Dermis blood vessel endothelial cell (primary cell): ENCODE data around the gene NFAM1. TPM values are rescaled to one million over a fixed set of nuclear protein-coding genes. Genes with fewer than 3 reads are reported as not detected.

ENCODE experiments used
- DNase-seq: peaks from one replicate; pipeline ENCODE4 v3.0.0; 2010
- total RNA-seq: library from RNA; depleted of rRNA; stranded (reverse); fragments of >200 nt; gene quantifications from 2 replicates; pipeline ENCODE4 v1.2.3, GENCODE V29; 2014

The NFAM1 gene
- total RNA-seq, 1 donor from 2014 or later: not detected

DNA sequence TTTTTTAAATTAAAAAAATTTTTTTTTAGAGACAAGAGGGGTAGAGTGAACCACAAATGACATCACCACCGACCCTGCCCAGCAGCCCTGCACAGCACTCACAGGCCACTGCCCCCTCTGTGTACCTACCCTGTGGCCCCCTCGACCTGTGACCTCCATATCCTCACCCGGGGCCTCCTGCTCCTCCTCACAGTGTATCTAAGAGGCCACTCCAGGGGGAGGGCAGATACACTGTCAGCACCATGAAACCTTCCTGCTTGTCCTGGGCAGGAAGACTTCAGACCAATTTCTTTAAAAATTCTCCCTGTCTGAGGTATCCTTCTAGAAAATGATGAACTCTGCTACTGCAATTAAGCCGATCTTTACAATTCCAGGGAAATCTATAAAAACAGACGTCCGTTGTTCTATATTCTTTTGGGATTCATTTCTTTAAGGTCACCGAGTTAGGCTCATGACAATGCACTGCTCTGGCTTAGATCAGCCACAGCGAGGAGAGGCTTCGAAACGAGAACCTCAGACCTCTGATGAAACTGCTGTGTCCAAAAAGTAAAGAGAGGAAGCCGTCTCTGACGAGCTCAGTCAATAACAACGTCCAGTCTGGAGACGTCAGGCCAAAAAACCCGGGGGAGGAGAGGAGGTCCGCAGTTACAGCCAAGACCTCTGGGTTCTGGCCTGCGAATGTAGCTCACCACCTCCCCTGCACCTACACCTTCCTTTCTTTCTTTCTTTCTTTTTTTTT lies 17.5 kb downstream of the NFAM1 start:
- DNase-seq: no peak

DNA sequence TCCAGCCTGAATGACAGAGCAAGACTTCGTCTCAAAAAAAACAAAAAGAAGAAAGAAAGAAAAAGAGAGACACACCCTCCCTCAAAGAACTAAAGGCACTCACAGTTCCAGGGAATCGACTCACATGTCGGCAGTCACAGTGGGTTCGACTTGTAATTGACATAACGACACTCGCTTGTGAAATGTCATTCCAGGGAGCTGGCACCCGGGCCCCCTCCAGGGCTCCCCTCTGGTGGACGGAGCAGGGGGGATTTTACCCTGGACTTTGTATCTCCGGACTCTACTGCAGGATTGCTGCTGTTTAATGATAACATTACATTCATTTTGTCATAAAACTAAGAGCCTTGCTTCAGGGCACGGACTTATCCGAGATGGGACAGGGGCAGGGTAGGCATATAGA lies 18.2 kb downstream of the NFAM1 start:
- DNase-seq: no peak

DNA sequence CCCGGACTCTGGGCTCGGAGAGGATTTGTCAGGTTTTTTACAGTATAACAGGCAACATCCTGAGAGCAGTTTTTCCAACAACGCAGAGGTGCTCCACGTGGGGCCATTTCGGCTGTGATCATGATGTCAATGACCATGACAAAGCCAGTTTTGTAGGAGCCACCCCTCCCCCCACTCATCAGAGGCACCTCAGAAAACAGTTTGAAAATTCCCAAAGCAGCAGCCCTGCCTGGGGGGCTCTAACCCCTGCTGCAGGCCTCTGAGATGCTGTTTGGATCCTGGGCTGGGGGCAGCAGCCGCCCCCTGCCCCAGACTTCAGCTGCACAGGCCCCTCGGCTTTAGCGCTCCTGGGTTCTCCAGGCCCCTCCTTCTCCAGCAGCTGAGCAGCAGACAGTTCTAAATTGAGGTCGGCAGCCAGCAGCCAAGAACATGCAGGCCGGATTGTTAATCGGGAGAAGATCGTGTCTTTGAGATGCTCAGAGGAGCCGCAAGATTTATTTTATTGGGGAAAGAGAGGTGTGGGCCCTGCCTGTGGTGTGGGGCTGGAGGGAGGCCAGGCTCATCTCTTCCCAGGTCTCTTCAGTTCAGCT lies 19.4 kb downstream of the NFAM1 start:
- DNase-seq: no peak

DNA sequence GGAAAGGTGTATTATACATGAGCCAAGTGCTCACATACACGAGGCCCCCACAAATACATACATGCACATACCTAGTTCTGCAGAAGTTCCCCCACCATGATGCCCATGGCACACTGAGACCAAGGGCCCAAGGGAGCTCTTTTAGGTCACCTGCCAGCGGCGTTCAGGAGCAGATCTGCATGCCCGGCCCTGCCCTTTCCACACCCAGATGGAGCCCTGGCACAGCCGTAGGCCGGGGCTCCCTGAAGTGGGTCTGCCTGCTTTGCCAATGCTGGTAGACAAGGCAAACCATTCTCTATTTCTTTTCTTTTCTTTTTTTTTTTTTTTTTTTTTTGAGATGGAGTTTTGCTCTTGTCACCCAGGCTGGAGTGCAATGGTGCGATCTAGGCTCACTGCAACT lies 21.5 kb downstream of the NFAM1 start:
- DNase-seq: no peak

DNA sequence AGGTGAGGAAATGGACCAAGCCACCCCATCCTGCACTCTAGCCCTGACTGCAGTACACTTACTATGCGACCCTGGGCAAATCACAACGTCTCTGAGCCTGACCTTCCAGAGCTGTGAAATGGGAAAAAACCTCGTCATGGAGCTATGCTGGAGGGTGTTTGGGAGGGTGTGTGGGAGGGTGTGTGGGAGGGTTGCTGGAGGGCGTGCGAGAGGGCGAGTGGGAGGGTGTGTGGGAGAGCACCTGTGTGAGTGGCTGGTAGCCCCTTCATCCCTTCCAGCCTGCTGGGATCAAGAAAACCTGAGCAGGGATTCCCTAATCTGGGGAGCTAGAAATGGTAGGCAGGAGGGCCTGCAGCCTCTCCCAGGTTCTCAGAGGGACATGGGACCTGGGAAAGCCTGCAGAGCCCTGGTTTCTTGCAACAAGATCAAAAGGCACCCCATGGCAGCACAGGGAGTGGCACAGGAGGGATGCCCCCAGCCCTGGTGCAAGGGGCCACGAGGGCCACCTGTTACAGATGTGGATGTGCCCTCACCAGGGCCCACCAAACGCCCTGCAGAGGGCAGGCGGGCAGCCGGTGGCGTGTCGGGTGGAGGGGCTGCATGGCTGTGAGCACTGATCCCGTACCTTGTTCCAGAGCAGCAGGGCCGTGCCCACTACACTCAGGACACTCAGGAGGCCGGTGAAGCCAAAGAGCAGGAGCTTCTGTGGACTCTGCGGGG lies 23.2 kb downstream of the NFAM1 start:
- no peak for DNase-seq

DNA sequence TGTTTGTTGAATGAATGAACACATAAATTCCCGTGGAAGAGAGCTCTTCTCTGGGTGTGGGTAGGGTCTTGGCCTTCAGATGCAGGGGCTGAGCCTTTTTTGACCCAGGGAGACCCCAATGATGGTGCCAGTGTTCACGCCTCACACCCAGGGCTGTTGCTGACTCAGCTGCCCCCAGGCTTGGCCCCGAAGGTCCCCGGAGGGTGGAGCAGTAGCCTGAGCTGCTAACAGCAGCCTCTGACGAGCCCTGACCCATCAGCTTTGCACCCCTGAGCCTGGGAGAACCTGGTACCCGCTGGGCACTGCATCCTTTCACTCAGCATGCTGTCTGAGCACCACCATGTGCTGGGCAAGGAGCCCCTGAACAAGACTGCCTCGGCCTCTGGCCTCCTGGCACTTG lies 23.9 kb downstream of the NFAM1 start:
- DNase-seq: no peak

DNA sequence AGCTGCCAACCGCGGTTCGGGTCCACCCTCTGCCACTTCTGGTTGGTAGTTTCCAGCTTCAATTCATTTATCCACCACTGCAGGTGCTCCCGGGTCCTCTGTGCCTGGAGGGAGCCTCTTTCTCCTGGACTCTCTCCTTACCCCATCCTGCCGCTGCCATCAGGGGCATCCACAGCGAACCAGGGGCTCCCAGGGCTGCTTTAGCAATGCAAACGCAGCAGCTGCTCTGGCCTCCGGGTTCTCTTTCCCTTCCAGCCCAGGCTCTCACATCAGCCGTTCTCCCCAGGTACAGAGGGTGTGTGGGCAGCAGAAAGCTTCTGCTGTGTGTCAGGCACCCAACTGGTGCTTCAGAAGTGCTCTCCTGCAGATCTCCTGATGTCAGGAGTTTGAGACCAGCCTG lies 27.9 kb downstream of the NFAM1 start:
- no peak for DNase-seq

DNA sequence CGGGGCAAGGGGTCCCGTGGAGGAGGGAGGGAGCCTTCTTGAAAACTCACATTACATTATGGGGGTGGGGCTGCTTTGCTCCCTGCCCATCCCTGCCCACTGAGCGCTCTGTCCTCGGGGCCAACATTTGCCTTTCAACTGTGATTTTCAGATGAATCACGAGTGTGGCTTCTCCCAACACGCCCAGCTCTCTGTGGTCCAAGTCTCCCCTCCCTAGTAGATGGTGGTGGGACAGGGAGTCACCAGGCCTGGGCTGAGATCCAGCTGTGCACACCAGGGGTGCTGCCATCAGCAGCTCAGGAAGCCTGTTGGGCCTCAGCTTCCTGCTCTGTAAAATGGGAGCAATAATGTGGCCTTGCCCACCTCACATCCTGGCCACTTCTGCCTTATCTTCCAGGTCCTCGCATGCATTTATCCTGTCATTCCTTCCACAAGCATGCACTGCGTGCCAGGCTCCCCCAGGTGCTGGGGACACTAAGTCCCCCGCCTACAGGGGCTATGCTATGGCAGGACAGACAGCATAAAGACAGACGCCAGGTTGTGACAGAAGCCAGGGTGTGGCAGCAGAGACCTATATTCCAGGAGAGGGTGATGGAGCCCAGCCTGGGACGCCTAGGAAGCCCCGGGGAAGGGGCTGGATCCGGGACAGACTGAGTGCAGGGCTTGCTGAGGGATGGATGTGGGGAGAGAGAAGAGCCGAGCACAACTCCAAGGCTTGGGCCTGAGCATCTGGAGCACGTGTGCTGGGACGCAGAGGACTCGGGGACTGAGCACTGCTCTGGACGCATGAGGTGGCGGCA lies 30.5 kb downstream of the NFAM1 start:
- no peak for DNase-seq

DNA sequence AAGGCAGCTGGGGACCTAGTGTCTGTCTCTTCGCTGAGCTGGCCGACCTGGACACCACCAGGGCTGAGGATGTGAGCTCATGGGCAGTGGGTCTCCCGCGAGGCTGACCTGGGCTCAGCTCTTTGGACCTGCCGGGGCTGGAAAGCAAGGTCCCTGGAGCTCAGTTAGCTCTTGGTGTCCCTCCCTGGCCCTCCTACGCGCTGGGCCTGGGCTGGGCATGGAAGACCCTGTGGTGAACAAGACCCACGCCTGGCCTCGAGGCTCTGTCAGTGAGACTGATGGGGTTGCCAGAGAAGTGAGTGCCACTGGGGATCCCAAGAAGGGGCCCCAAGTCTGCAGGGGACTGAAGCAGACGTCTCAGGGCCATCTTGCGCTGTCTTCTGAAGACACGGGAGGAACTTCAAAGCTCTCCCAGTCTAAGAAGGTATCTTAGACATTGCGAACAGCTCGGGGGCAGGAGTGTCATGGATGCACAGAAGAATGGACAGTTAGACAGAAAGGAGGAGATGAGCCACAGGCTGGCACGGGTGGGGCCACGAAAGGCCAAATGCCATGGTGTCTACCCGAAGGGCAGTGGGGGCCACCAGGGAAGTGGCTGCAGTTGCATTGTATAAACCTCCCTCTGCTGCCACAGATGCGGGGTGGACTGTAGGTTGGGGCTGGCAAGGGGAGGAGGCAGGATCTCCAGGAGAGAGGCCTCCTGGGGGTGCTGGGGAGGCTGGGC lies 31.2 kb downstream of the NFAM1 start:
- no peak for DNase-seq

DNA sequence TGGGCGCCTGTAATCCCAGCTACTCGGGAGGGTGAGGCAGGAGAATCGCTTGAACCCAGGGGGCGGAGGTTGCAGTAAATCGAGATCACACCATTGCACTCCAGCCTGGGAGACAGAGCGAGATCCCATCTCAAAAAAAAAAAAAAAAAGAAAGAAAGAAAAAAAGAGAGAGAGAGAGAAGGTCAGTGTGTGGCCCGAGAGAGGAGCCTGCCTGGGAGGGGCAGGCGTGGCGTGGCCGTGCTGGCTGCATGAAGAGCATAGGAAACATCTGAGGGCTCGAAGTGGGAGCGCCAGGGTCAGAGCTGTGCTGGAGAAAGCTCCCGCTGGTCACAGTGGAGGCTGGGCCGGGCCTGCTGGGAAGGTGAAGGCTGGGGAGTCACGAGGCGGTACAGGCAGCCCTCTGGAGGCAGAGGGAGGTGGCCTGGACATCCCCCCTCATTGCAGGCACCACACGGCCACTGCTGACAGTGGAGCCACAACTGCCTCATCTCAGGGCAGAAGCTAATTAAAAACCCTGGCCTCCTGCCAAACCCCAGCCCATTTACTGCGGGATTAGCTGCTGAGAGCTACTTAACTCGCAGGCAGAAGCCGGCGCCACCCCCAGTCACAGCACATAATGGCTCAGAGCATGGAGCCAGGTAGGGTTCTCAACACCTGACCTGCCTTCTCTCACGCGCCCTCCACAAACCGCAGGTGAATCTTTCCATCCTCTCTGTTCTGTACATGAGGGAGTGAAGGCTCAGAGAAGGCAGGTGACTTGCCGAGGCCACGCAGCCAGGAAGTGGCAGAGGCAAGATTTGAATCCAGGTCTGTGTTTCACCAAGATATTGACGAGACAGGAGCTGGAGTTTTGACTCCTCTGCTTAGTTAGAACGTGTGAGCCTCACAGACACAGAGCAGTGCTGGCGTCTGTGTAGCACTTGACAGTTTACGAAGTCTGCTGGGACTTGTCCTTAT lies 32.6 kb downstream of the NFAM1 start:
- no peak for DNase-seq

DNA sequence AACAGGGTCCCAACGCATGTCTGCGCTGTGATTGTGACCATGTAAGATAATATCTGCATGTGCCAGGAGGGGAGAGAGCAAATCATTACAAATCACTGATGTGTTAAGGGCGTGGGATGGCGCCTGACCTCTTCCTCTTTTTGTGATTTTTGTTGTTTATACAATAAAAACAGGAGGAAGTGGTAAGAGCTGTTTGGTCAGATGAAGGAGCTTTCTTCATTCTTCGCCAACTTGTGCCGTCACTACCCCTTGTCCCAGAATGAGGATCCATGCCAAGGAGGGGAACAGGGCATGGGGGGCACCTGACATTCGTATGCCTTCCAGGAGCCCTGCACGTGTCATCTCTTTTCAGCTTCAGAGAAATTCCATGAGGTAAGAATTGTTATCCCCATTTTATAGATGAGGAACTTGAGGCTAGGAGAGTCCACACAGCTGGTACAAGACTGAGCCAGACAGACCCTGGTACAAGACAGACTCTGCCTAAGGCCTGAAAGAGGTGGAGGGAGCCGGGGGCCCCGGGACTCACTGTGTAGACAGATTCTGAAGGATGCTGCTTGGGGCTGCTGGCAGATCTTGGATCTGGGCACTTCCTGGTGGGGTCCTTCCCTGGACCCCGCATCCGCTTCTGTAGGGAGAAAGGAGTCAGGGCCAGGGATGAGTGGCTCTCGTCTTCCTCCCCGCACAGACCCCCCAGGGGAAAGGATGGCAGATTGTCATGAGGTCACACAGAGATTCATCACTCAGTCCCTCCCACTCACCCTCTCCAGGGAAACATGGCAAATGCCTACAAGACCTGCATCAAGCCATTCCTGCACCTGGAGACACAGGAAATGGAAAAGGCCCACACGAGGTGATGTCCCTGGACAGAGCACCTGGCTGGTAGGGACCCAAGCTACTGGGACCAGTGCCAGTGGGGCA lies 34.6 kb downstream of the NFAM1 start:
- DNase-seq: peak; percentile 35

DNA sequence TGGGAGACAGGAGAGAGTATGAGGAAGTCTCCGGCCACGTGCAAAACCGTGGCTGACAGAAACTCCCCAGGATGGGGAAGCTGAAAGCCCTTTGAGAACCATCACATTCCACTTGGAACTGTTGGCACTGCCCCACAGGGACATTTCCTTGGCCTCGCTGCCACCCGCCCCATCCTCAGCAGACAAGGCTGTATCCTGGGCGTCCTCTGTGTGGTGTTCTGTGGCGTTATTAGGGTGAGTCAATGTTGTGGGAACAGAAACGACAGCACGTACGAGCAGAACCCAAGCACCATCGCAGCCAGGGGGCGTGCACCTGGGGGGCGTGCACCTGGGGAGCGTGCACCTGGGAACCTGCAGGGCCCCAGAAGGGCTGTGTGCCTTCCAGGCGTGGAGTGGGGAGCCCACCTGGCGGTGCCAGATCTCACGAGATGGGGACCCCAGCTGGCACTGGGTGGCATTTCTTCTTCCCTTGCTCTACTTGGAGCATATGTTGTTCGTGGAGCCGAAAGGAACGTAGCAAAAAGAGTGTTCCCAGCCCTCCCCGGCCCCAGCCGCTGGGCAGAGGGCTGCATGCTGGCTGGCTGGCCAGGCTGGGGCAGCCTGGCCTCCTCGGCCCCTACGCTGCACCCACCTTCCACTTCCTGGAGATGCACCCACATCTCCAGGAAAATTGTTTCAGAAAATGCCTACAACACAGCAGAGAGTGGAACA lies 35.4 kb downstream of the NFAM1 start:
- no peak for DNase-seq

DNA sequence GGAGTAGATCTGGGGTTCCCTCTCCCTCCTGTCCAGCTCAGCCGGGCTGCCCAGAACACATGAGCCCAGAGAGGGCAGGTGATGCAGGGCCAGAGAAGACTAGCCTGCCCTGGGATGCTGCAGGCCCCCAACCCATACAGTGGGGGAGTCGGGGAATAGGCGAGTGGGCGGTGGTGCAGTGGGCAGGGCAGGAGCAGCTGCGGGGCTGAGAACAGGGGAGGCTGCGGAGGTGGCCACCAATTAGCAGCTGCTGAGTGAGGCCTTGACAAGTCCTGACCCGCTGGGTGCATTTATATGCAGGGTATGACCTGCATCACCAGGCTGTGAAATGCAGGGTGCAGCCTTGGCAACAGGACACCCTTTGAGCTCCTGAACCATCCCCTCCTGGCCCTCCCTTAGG lies 43.1 kb downstream of the NFAM1 start:
- DNase-seq: no peak

DNA sequence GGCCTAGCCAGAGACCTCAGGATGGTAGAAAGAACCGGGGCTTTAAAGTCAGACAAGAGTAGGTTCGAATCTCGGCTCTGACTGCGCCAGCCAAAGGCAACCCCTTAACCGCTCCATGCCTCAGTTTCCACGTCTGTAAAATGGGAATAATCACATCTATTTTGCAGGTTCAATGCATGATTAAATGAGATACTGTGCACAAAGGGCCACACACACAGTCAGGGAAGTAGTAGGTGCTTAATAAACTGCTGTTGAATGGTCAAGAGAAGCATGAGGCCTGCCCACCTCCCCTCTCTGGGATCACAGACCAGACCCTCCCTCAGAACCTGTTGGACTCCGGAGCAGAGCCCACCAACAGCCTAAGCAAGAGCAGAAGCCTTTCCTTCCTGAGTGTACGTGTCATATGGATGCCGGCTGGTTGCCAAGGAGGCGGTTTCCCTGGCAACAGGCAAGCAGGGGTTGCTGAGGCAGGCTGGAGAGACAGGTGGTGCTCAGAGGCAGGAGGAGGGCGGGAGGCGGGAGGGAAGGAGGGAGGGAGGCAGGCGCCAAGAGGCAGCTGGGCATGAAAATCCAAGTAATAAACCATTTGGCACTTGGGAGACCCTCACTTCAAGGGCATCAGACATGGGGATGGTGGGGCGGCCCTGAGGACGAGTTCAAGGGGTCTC lies 43.9 kb downstream of the NFAM1 start:
- no peak for DNase-seq

DNA sequence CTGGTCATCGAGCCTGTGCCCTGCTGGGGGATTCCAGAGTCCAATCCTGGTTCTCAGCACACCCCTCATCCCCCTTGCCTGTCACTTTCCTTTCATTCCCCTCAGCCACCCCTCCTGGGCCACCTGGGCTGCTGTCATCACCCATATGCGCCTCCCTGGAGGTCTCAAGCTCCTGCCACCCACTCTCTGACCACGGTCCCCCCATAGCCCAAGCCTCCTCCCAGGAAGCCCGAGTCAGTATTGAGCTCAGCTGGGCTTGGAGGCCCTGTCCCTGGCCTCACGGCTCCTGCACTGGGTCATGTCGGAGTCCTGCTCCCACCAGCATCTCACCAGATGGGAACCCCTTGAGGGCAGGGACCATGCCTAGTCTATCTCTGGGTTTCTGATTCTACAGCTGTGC lies 44.6 kb downstream of the NFAM1 start:
- no peak for DNase-seq

DNA sequence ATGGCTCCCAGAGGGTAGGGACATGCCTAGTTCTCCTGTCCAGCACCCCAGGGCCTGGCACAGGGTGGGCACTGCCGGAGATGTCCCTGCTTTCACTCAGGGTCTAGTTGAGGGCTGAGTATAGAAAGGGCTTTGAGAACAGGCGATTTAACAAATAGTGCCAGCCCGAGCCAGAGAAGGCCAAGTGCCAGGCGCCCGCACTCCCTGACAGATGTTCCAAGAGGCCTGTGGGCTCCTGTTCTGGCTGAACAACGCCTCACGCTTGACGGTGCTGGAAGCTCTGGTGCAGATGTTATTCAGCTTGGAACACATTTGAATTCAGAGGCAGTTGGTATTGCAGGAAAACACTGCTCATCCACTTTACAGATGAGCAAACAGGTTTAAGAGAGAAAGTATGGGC lies 46.5 kb downstream of the NFAM1 start:
- DNase-seq: no peak

DNA sequence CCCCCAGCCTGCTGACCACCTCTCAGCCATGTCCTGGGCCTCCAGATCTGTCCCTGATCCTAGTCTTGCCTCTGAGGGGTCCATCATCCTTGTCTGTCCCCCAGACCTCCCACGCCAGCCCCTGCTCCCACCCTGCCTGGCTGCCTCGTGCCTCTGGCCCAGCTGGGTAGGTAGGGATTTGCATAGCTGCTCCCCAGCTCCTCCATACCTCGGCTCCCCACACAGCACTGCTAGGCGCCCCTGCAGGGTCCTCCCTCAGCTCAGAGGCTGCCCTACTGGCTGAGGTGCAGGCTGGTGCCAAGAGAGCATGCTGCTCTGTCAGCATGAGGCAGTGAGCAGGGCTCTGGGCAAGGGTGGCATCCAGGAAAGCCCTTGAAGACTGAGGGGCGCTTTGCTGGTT lies 47.7 kb downstream of the NFAM1 start:
- DNase-seq: no peak

DNA sequence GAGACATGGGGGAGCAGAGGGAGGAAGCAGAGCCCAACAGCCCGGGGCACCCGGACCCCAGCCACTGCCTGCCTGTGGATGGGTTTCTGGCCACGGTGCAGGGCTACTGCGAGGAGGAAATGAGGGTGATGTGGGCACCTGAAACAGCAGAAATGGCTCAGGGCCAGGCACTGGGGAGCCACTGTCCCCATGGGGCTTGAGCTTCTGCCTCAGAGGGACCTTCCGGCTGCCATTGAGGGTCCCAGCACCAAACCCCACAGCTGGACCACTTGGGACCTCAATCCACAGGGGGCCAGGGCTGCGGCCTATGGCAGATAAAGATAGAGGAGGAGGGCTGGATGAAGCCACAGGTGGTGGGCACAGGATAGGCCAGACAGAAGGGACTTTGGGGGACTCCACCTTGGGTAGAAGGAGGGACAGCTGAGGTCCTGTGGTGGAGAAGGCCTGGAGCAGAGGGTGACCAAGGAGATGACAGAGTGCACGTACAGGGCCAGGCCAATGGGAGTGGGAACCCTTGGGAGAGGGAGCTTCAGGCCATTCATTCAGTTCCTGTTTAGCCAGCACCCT lies 48.3 kb downstream of the NFAM1 start:
- DNase-seq: no peak

DNA sequence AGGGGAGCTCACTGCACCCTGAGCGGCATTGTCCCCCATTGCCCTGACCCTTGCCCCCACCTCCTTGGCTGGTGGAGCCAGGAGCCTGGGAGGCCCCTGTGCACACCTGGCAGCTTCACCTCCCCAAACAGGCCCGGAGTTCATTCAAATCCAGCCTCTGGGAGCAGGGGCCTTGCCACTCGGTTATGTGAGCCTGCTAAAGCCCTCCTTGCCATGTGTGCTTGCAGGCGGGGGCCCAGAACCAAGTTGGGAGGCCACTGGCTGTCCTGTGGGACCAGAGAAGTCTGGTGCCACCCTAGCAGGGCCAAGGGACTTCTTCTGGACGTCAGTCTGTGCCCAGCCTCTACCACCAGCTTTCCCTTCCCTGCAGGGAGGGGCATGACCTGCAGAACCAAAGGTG lies 48.9 kb downstream of the NFAM1 start:
- DNase-seq: no peak
